GM19455 (cell line): ENCODE measurements around the gene SLC25A12.
"Not testable (repeated sequence)": the region's sequence is repeated elsewhere in the genome, so short reads cannot be mapped to it uniquely, and the experiment has no call there.

Source experiments
- ATAC-seq: cut with Tn5 transposase; IDR thresholded peaks from one replicate; pipeline ENCODE4 v1.9.1; 2021; ENCODE audit not compliant: unreplicated experiment

Gene SLC25A12, protein sequence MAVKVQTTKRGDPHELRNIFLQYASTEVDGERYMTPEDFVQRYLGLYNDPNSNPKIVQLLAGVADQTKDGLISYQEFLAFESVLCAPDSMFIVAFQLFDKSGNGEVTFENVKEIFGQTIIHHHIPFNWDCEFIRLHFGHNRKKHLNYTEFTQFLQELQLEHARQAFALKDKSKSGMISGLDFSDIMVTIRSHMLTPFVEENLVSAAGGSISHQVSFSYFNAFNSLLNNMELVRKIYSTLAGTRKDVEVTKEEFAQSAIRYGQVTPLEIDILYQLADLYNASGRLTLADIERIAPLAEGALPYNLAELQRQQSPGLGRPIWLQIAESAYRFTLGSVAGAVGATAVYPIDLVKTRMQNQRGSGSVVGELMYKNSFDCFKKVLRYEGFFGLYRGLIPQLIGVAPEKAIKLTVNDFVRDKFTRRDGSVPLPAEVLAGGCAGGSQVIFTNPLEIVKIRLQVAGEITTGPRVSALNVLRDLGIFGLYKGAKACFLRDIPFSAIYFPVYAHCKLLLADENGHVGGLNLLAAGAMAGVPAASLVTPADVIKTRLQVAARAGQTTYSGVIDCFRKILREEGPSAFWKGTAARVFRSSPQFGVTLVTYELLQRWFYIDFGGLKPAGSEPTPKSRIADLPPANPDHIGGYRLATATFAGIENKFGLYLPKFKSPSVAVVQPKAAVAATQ

DNA sequence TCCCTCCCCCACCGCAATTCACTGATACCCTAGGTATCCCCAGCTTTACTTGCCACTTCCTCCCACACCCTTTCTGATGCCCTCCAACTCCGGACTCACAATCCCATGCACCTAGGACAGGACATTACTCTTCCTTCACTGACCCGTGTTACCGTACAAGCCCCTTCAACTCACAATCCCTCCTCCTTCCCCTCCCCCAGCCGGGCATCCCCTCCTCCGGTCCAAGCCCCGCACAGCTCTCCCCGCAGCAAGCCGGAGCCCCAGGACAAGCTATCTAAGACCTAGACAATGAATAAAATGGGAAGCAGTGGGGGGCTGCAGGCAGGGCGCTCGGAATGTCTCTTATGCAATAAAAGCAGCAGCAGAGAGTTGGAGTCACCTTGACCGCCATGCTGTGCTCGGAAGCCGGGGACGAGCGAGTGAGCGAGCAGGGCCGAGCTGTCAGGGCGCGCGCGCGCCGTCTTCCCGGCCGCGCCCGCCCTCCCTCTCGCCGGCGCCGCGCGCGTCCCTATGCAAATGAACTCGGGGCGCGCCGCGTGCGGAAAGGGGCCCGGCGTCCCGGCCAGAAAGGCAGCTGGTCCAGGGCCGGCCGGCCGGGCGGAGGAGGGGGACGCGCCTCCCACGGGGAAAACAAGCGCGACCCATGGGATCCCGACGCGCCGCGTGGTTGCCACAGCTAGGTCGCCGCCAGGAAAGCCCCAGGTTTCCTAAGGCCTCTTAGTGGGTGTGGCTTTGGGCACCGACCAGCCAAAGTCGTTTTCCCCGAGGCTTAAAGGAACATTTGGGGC is at the start of gene SLC25A12:
TSS of gene SLC25A12 (minus strand) at position 421 of the 788 bp plus-strand sequence. CDS start at position 391, 30 bp downstream.
- peak; percentile 91 for ATAC-seq

DNA sequence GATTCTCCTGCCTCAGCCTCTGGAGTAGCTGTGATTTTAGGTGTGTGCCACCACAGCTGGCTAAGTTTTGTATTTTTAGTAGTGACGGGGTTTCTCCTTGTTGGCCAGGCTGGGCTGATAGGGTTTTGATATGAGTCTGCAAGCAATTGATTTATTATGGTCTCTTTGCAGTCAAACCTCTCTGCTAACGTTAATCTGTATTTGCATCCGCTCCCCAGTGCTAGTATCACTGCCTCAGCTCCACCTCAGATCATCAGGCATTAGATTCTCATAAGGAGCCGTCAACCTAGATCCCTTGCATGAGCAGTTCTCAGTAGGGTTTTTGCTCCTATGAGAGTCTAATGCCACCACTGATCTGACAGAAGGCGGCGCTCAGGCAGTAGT is 47.3 kb upstream of the SLC25A12 start:
- no peak for ATAC-seq

DNA sequence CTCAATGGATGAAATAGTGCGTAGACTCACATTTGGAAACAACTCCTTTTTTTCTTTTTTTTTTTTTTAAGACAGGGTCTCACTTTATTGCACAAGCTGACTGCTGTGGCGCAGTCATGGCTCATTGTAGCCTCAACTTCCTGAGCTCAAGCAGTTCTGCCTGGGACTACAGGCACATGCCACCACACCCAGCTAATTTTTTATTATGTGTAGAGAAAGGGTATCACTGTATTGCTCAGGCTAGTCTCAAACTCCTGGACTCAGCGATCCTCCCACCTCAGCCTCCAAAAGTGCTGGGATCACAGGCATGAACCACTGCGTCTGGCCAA is 45.7 kb upstream of the SLC25A12 start:
- no peak for ATAC-seq

DNA sequence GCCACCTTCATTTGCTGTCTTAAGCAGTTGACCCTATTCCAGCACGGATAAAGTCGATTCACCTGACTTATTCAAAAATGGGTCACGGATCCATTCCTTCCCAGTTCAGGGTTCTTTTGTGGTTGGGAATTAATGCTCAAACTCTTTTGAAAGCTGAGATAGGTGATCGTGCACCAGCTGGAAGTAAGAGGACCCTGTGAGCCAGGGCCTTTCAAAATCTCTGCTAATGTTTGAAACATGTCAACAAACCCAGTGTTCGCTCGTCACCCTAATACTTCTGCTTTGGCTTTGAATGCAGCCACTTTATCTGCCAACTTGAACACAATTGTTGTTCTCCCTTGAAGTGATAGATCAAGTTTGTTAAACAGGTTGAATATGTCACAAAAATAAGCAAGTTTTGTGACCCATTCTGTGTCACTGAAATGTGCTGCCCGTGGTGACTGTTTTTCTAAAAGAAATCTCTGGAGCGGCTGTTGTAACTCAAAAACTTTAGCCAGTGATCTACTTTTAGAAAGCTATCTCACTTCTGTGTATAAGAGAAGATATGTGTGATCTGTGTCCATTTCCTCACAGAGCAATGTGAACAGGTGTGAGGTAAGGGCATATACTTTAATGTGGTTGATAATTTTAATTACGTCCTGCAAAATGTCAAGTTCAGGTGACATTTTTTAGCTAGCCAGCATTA is 45.2 kb upstream of the SLC25A12 start:
- no peak for ATAC-seq

DNA sequence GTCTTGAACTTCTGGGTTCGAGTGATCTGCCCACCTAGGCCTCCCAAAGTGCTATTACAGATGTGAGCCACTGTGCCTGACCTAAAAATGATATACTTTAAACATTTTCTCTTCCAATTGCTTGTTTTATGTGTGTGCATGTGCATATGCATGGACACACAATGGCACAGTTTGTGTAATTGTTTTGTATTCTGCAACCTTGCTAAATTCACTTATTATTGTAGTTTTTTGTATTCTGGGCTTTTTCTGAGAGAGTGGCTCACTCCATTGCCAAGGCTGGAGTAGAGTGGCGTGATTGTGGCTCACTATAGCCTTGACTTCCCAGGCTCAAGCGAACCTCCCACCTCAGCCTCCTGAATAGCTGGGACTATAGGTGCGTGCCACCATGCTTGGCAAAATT is 36.3 kb upstream of the SLC25A12 start:
- no peak for ATAC-seq

DNA sequence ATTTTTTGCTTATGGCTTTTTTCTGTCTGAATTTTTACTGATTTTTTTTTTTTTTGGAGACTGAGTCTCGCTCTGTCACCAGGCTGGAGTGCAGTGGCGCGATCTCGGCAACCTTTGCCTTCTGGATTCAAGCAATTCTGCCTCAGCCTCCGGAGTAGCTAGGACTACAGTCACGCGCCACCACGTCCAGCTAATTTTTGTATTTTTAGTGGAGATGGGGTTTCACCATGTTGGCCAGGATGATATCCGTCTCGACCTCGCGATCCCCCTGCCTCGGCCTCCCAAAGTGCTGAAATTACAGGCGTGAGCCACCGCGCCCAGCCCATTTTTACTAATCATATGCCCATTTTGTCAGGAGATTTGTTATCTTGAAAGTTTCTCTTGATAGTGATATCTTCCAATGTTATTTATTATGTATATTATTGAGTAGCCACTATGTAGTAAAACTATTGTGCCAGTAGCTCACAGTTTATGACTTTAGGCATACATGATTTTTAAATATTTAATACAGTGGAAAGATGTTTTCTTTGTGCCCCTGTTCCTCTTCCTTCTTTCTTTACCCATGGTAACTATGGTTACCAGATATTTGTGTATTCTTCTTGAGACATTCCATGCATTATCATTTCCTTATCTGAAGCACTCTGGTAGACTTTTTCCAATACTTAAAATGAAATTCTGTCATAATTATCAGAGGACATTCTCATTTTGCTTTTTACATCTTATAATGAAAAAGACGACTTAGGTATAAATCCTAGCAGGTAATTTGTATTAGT is 30.3 kb upstream of the SLC25A12 start:
- no peak for ATAC-seq

DNA sequence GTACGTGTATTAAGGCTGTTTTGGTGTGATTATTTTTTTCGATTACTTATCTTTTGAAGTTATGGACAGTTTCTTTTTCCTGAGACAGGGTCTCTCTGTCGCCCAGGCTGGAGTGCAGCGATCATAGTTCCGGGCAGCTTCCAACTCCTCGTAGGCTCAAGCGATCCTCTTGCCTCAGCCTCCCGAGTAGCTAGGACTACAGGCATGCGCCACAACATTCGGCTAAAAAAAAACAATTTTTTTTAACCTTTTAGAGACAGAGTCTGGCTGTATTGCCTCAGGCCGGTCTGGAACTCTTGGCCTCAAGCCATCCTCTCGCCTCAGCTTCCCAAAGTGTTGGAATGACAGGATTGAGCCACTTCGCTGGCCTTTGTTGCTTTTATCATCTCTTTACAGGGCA is 29.2 kb upstream of the SLC25A12 start:
- no peak for ATAC-seq

DNA sequence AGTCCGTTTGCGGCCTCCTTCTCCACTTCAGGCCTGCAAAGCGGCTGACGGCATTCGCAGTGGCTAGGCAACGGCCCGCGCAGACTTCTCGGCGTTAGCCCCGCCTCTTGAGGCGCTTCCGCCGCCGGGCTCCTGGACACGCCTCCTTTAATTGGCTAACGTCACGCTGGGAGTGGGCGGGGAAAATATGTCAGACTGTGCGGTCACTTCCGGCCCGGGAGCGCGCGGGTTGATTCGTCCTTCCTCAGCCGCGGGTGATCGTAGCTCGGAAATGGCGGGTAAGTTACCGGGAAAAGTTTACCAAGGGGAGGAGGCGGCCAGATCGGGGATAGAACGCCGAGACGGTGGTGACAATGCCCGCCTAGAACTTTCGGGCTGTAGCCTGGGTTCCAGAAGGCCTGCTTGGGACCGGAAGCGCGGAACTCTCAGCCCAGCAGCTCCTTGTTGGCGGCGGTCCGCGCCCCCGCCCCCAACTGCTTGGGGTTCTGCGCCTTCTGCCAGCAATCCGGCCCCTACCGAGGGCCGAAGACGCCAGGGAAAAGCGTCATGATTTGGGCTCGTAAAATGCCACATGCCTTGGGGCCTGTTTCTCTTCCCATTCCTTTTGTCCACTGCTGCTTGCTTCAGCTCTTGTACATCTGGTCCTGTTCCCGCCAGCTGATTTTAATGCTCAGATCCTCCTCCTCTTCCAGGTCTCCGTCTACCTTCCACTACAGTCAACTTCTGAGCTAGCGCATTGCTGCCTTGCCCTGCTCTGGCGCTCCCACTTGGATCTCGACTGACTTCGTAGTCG is 28.4 kb upstream of the SLC25A12 start, which contains the start of gene HAT1:
TSS of gene HAT1 (plus strand) at position 232 of the 793 bp plus-strand sequence. CDS start at position 272, 40 bp downstream.
- ATAC-seq = peak; percentile 96

DNA sequence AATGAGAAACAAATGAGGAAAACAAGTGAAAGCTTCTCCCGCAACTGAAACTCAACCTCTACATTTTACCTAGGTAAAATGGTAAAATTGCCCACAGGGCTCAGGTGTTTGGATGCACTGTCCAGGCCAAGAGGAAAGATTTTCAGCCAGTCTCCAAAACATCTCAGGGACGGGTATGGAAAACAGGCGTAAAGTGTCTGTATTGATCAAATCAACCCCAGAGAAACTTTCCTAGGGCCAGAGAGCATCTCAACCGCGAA is 27.9 kb upstream of the SLC25A12 start:
- ATAC-seq = peak; percentile 19

DNA sequence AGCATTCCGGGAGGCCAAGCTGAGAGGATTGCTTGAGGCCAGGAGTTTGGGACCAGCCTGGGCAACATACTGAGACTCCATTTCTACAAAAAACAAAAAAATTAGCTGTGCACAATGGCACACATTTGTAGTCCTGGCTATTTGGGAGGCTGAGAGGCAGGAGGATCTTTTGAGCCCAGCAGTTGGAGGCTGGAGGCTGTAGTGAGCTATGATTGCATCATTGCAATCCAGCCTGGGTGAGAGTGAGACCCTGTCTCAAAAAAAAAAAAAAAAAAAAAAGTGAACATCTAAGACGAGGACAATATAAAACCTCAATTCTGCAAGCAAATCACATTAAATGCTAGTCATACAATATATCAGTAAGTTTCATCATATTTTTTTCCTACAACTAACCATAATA is 25.4 kb upstream of the SLC25A12 start:
- ATAC-seq = no peak

DNA sequence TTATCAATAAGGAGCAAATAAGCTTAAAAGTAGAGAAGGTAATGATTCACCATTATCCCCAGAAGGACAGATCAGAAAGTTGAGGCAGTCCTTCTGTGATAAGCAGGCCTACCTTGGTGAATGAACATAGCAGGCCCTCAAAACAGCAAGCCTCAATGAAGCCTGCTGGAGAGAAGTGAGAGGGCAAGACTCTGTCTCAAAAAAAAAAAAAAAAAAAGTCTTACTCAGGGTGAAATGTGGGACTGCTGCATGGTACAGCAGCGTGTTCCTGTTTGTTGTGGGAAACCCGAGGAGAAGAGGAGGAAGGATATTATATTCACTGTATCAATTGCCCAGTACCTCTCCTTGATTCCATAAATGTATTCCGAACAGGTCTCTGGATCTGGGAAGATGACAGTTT is 19.5 kb upstream of the SLC25A12 start:
- ATAC-seq = no peak

DNA sequence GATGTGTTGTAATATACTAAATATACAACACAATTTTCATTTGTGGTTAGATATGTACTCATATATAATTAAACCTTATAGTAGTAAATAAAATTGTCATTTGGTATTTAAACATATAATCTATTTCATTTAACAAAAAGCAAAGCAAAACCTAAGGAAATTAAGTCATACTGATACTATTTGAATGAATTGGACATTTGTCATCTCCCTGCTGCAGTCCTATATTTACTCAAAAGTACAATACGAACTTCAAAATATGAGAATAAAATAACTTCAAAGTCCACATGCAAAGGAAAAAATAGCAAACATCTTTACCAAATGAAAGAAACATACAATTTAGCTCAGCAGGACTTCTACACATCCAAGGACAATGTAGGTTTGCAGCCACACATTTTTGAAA is 16.4 kb upstream of the SLC25A12 start:
- no peak for ATAC-seq

DNA sequence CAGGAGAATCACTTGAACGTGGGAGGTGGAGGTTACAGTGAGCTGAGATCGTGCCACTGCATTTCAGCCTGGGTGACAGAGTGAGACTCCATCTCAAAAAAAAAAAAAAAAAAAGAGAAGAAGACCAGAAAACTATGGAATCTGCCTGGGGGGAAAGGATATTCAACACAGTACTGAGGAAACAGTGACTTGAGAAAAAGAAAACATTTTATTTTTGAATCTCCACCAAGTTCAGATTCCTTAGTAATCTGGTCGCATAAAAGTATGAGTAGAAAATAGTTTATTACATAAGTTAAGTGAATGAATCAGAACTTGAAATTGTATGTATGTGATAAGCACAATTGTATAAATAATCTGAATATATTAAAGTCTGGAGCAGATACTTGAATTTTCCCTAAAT is 15.2 kb upstream of the SLC25A12 start:
- no peak for ATAC-seq

DNA sequence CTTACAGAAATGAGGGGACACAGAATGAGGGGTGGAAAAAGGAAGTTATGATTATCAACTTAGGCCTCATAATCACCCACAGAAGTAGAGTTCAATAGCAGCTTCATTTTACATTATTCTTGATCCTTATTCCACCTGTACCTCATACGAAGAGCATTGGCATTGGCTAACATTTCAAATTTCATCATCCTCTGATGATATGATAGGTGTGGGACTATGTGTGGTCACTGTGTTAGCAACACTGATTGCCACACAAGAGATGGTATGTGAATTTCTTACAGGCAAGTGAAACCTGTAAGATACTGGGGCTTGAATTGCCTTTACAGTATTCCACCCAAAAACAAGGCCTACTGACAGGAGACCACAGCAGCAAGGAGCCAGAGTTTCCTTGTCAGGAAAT is 14.2 kb upstream of the SLC25A12 start:
- no peak for ATAC-seq

DNA sequence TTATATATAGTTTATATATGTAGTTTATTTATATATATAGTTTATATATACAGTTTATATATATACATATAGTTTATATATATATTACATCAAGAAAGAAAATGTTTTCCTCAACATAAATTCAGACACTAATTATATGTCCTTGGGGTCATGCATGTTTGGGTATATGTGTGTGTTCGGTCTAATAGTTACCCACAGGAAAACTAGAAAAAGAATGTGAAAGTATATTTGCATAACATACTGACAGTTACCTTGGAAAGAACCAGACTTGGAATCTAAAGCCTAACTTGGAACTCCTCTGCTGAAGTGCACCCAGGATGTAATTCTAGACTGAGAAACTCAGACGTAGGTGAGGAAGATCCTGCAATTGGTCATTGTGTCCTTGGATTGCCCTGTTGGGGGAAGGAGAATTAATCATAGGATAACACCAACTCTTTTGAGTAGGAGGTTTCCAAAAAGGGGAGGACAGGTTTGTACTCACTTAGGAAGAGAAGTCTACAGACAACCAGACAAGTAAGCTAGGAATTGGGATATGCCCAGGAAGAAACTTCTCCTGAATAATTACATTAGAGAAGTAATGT is 8.9 kb upstream of the SLC25A12 start:
- ATAC-seq = no peak

DNA sequence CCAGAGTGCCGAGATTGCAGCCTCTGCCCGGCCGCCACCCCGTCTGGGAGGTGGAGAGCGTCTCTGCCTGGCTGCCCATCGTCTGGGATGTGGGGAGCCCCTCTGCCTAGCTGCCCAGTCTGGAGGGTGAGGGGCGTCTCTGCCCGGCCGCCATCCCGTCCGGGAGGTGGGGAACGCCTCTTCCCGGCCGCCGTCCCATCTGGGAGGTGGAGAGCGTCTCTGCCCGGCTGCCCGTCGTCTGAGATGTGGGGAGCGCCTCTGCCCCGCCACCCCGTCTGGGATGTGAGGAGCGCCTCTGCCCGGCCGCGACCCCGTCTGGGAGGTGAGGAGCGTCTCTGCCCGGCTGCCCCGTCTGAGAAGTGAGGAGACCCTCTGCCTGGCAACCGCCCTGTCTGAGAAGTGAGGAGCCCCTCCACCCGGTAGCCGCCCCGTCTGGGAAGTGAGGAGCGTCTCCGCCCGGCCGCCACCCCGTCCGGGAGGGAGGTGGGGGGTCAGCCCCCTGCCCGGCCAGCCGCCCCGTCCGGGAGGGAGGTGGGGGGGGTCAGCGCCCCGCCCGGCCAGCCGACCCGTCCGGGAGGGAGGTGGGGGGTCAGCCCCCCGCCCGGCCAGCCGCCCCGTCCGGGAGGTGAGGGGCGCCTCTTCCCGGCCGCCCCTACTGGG is 5.7 kb upstream of the SLC25A12 start:
- not testable (repeated sequence) for ATAC-seq

DNA sequence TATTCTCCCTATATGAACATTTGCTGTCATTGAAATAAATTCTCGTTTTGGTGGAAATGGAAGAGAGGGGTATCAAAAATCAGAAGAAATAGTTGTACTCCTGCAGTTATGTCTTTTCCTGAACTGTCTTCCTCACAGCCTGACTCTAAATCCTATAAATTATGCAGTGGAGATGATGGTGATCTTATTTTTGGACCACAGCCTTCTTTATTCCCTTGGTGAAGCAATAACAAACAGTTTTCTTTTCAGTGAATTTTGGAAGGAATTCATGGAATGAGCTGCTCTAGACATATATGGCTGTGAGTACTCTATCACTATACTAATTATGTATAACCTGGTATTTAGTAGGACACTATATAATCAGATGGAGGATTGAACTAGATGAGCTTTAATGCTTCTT is 1.7 kb upstream of the SLC25A12 start:
- no peak for ATAC-seq

DNA sequence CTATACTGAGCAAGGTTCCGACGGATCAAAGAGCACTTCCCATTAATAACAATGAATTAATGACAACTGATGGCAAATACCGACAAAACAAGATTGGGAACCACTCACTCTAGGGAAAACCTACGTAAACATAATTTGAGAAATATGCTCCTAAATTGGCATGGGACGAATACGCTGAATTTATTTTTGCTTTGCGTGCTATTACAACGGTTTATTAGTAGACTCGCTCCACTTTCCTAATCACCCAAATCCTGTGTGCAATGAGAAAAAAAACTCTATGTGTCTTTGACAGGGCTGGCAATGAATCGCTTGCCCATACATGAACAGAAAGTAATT is 536 bp upstream of the SLC25A12 start:
- no peak for ATAC-seq

DNA sequence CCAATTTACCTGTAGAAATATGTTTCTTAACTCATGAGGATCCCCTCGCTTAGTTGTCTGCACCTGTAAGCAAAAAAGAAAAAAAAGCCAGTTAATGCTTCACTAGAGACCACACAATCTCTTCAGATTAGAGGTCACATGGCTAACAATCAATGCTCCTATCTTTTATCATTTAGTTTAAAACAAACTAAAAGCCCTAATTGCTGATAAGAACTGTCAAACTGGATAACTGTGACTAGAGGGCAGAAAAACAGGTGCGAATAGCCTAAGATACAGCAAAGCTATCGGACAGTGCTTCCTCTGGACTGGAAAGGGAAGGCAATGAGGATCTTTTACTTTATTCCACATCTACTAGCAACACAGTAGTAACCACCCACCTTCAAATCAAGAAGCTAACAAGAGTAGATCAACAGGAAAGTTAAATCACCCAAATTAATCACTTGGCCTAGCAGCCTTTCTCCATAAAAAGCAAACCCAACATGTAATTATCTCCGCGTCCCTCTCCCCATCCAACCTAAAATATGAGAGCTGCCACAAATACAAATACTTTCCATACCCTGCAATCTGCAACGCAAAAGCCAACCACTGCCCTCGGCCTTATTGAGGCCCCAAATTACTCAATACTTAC is 734 bp downstream of the SLC25A12 start:
- ATAC-seq = peak; percentile 13
